ENCODE measurements around the gene YIPF5. TPM values are rescaled to one million over a fixed set of nuclear protein-coding genes. Genes with fewer than 3 reads are reported as not detected.

The YIPF5 gene
- total RNA-seq, 4 donors from 2014 or later, result 34.9 to 48.2 (median 41.5) TPM

- Histone ChIP-seq H3K9me3 (no peaks in the 10 kb centered on the region), H3K4me1 (no peaks in the 10 kb centered on the region), H3K36me3 (no peaks in the 10 kb centered on the region), H3K4me3 (replicated peaks in 1 of 3) (no peak overlapping the region), H3K27ac (no peak overlapping the region), H3K27me3 (no peaks in the 10 kb centered on the region)
- WGBS, 2 donors, result 83 to 92% methylated on average over 2 of the region's 2 CpGs
- DNase-seq, result no peak
- intact Hi-C loops (cut with DNase I), result no loop called here
- TF ChIP-seq, protein P1, sequence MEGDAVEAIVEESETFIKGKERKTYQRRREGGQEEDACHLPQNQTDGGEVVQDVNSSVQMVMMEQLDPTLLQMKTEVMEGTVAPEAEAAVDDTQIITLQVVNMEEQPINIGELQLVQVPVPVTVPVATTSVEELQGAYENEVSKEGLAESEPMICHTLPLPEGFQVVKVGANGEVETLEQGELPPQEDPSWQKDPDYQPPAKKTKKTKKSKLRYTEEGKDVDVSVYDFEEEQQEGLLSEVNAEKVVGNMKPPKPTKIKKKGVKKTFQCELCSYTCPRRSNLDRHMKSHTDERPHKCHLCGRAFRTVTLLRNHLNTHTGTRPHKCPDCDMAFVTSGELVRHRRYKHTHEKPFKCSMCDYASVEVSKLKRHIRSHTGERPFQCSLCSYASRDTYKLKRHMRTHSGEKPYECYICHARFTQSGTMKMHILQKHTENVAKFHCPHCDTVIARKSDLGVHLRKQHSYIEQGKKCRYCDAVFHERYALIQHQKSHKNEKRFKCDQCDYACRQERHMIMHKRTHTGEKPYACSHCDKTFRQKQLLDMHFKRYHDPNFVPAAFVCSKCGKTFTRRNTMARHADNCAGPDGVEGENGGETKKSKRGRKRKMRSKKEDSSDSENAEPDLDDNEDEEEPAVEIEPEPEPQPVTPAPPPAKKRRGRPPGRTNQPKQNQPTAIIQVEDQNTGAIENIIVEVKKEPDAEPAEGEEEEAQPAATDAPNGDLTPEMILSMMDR (IDR thresholded peaks at IDR 0.05), result no peak
- TF ChIP-seq POLR2A (IDR thresholded peaks at IDR 0.05), result no peak
Observed at GRCh38 chr5:144122081-144122480, 48.4 kb downstream of the YIPF5 start.

DNA sequence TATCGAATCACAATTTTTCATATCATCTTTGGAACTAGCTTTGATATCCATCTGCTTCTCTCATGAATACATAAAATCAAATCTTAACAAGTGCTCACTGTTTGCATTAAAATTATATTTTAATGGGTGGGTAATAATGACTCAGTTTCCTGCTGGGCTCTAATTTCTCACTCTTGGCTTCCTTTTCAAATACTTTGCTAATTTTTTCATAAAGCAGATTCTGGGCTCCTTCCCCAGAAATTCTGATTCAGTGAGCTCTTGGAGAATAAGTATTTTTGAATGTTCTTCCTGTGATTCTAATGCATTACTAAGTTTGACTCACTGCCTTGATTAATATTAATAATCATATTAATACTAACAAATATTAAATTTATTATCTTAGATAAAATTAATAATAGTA lies 48.9 kb downstream of the YIPF5 start:
- WGBS, 2 donors, result 82 to 91% methylated on average over 1 of the region's 1 CpG
- Histone ChIP-seq H3K4me3 (replicated peaks in 1 of 3) (no peak overlapping the region), H3K36me3 (no peaks in the 10 kb centered on the region), H3K27ac (no peak overlapping the region), H3K4me1 (no peaks in the 10 kb centered on the region), H3K27me3 (no peaks in the 10 kb centered on the region), H3K9me3 (no peaks in the 10 kb centered on the region)
- intact Hi-C loops (cut with DNase I), result no loop called here
- DNase-seq, result no peak
- TF ChIP-seq POLR2A (IDR thresholded peaks at IDR 0.05), result no peak
- TF ChIP-seq, protein P1 (IDR thresholded peaks at IDR 0.05), result no peak

GRCh38 chr5:144120661-144121180 lies 49.7 kb downstream of the YIPF5 start:
- Histone ChIP-seq H3K4me1 (no peaks in the 10 kb centered on the region), H3K27me3 (no peaks in the 10 kb centered on the region), H3K36me3 (no peaks in the 10 kb centered on the region), H3K4me3 (replicated peaks in 1 of 3) (no peak overlapping the region), H3K9me3 (no peaks in the 10 kb centered on the region), H3K27ac (no peak overlapping the region)
- DNase-seq, result no peak
- 68 to 82% methylated on average over 2 of the region's 2 CpGs for WGBS, 2 donors
- intact Hi-C loops (cut with DNase I), result no loop called here
- no peak for TF ChIP-seq POLR2A (IDR thresholded peaks at IDR 0.05)
- TF ChIP-seq, protein P1 (IDR thresholded peaks at IDR 0.05), result no peak

- no peaks in the 10 kb centered on the region for H3K27me3 ChIP-seq
- H3K4me3 ChIP-seq (replicated peaks in 1 of 3), result no peak overlapping the region
- no peaks in the 10 kb centered on the region for H3K9me3 ChIP-seq
- H3K27ac ChIP-seq, result no peak overlapping the region
- H3K4me1 ChIP-seq, result no peaks in the 10 kb centered on the region
- TF ChIP-seq POLR2A (IDR thresholded peaks at IDR 0.05), result no peak
- TF ChIP-seq, protein P1 (IDR thresholded peaks at IDR 0.05), result no peak
- intact Hi-C loops (cut with DNase I), result no loop called here
- no peaks in the 10 kb centered on the region for H3K36me3 ChIP-seq
- DNase-seq, result no peak
Observed at GRCh38 chr5:144117412-144117811, 53.0 kb downstream of the YIPF5 start.

GRCh38 chr5:144114571-144114970 lies 55.9 kb downstream of the YIPF5 start:
- TF ChIP-seq, protein P1 (IDR thresholded peaks at IDR 0.05), result no peak
- no peak for TF ChIP-seq POLR2A (IDR thresholded peaks at IDR 0.05)
- WGBS, 2 donors, result 42 to 52% methylated on average over 1 of the region's 1 CpG
- DNase-seq, result no peak
- no peaks in the 10 kb centered on the region for H3K4me1 ChIP-seq
- no peaks in the 10 kb centered on the region for H3K27me3 ChIP-seq
- H3K9me3 ChIP-seq, result no peaks in the 10 kb centered on the region
- H3K4me3 ChIP-seq (replicated peaks in 1 of 3), result no peak overlapping the region
- intact Hi-C loops (cut with DNase I), result no loop called here
- no peaks in the 10 kb centered on the region for H3K36me3 ChIP-seq
- no peak overlapping the region for H3K27ac ChIP-seq

Small RNAs within 50 kb of the gene (small RNA-seq; reads per million reads assigned to genes)
- not detected for gene RN7SL87P

Other genes starting within 250 kb of the YIPF5 start
- gene KCTD16, start 214 bp upstream of the YIPF5 start, total RNA-seq, result 1 to 10 TPM in 2 of 4 donors, under 1 TPM in 2; 0.13 to 2.5 (median 1.5) TPM

Measured in thyroid gland (tissue), 4 donors.